GM19025 (cell line): Measurements from ENCODE around the gene SNX33.
"Not testable (repeated sequence)": the region's sequence is repeated elsewhere in the genome, so short reads cannot be mapped to it uniquely, and the experiment has no call there.

Experiments used
- ATAC-seq: cut with Tn5 transposase; IDR thresholded peaks from one replicate; pipeline ENCODE4 v1.9.1; 2021; ENCODE audit warnings: mild to moderate bottlenecking, low read depth, moderate library complexity; ENCODE audit not compliant: unreplicated experiment

The SNX33 gene, protein sequence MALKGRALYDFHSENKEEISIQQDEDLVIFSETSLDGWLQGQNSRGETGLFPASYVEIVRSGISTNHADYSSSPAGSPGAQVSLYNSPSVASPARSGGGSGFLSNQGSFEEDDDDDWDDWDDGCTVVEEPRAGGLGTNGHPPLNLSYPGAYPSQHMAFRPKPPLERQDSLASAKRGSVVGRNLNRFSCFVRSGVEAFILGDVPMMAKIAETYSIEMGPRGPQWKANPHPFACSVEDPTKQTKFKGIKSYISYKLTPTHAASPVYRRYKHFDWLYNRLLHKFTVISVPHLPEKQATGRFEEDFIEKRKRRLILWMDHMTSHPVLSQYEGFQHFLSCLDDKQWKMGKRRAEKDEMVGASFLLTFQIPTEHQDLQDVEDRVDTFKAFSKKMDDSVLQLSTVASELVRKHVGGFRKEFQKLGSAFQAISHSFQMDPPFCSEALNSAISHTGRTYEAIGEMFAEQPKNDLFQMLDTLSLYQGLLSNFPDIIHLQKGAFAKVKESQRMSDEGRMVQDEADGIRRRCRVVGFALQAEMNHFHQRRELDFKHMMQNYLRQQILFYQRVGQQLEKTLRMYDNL

DNA sequence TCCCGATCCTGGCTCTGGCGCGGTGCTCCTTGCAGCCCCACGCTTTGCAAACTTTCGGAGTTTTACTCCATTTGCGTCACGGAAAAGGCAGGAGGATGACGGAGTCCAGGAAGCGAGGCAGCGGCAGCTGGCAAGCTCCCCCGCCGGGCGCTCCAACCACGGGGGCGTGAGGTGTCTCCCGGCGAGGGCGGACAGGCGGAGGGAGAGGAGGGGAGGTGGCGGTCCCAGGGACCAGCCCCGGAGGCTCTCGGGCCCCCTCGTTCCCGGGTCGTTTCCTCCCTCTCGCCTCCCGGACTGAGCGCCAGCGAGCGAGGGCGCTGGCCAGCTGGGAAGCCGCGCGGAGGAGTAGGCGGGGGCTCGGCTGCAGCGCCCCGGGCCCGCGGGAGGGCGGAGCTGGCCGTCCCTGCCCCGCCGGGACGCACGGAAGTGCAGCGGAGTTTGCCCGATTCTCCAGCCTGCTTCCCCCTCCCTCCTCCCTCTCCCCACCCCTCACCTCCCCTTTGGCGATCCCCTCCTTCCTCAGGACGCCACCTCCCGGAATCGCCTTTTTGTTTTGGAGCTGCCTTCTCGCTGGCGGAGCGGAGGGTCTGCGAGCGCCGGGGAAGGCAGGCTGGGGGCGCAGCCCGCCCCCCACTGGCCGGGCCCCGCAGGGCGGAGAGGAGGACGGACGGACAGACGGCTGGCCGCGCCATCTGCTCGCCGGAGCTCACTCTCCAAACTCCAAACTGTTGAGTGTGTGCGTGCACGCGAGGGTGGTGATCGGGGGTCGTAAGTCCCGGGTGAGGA is at the start of gene SNX33:
SNX33 (plus strand) TSS at position 543 of the 786 bp plus-strand sequence. CDS start 1,191 bp downstream, outside the sequence.
- no peak for ATAC-seq

DNA sequence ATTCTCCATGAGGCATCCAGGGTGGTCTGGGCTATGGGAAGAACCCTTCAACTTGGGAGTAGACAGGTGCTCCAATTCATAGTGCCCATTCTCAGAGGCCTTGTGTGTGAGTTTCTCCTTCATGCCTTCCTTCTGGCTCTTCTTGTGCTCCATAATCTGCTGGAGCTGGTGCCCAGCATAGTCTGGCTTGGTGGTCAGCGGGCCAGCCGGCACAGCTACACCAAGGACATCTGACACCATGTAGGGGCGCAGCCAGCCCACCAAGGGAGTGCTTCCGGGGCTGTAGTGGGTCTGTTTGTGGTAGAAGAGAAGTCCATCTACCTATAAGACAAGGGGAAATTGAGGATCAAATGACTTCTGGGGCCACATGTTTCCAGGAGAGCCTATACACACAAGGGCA is 49.4 kb upstream of the SNX33 start:
- no peak for ATAC-seq

DNA sequence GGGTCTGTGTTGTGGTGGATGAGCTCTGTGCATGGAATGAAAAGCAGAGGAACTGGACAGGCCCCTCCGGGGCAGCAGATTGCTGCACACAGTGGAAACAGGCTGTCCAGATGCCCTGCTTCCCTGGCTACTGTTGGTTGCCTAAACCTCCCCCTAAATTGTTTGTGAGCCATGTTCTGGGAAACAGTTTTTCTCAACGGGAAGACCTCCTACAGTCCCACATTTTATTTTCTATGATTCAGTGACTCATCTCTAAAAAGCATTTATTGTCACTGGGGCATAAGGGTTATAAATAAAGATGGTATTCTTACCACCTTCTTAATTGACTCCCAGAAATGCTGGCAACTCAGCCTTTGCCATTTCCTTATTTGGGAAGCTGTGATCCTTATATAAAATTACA is 48.3 kb upstream of the SNX33 start:
- no peak for ATAC-seq

DNA sequence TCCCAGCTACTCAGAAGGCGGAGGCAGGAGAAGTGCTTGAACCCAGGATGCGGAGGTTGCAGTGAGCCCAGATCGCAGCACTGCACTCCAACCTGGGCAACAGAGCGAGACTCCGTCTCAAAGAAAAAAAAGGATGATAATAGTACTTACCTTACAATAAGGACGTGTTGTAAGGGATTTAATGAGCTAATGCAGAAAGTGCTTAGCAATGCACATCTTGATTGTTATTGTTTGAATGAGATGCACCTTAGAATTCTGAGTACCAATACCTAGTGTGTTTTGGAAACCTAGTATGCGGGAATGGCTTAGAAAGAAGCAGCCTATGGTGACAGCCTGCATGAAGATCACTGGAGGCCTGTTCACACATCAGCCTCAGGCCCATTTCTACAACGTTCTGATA is 41.7 kb upstream of the SNX33 start:
- no peak for ATAC-seq

DNA sequence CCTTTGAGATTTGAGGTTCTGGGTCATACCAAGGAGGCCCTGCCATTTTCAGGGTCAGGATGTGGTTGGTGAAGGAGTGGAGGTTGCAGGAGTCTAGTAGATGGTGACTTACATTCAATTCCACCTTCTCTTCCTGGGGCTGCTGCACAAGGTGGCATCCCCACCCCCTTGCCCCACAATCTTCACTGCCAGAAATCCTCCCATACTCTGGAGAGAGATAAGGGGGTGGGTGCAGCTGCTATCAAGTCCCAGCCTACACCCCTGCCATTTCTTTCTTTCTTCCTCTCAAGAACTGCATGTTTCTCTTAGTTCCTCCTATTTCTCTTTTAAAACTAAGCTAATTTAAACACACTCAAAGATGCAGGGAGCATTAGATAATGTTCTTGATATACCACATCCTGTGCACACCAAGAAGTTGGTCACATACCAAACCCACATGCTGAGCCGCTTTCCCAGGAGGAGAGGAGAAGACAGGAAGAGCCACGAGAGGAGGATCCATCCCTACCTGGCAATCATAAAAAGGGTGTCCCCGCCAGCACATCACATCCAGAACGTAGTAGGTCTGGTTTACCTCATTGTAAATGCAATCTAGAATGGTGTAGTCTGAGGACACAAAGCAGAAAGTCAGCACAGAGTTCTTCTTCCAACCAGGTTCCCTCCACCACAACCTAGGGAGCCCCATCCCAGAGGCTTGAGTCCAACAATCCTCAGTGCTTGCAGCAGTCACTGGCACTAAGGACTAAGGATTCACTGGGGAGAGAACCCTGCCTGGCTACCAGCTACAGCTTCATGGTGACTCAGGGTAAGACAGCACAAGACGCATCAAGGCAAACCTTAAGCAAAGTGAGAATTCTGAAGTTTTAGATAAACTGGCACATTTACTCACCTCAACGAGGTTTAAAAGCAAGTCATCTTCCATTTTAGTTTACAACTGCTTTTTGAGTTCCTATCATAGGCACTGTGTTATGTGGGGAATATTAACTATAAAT is 40.7 kb upstream of the SNX33 start:
- no peak for ATAC-seq

DNA sequence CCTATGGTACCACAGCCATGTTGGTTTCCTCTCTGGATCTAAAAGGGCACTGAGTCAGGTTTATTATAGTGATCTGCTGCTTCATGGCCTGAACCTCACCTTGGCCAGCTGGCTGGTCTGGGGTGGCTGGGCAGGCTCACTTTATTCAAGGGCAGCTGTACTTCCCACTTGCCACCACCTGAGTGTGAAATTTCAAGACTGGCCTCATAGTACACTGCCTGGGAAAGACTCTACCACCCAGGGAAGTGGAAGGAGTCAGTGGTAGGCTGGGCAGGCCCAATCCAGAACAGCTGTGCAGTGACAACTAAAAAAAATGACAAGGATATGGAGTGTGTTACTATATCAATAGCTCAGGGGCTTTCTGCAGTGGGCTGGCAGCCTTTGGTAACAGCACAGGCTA is 30.9 kb upstream of the SNX33 start:
- no peak for ATAC-seq

DNA sequence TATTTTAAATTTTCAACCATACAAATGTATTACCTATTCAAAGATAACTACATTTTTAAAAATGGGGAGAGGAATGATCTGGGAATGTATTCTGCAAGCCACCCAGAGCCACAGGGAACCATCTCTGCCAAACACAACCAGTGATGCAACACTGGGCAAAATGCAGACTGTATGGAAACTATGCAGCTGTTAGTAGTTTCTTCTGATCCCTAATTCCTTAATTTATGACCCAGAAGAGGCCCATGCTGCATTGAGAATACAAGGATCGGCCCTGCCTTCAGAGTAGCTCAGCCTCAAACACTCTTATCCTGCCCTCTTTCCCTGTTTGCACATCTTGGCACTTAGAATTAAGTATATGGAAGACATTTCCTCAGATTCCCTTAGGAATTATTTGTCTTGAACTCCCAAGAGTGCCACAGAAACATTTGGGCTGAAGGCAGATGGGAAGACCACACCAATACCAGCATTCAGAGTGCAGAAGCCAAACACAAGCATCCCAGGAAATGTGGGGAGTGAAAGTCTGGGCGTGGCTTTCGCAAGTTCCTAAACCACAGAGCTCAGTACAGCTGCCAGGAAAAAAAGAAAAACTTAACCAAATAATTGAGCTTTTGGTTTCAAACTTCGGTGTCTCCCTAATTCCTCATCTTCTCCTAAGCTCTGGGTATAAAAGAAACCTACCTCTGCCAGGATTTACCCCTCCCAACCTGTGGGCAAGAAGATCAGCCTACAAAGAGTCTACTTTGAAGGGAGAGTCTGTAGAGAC is 27.5 kb upstream of the SNX33 start:
- ATAC-seq, result no peak

DNA sequence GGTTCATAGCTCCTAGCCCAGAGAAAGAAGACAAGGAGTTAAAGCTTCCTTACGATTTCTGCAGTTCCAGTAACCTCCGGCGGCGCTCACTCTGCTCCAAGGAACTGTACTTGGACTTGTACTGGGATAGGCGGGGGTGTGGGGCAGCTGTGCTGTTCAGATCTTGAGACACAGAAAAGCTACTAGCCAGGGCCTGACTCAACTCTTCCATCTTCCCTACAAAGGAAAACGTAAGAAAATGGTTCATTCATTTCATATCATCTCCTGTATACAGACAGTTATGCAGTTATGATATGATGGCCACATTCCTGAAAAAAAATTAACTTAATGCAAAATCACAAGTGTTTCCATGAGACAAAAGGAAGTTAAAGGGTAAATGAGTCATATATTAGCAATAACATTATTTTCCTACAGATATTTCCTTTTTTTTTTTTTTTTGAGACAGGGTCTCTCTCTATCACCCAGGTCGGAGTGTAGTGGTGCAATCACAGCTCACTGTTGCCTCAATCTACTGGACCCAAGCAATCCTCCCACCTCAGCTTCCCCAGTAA is 26.8 kb upstream of the SNX33 start:
- no peak for ATAC-seq

DNA sequence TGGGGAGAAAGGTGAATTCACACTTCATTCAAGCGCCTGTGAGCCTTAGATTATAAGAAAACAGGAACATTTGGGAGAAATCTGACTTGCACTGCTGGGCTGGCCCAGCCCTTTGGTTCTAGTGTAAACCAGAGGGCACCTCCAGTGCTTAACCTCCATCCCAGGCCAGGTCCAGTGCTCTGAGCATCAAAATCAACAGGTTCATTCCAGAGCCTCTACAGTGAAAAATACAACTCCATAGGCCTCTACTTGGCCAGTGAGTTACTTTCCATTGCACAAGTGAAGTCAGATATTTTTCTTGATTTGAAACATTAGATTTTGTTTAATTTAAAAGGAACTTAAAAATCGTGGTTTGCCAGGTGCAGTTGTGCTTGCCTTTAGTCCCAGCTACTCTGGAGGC is 25.2 kb upstream of the SNX33 start:
- no peak for ATAC-seq

DNA sequence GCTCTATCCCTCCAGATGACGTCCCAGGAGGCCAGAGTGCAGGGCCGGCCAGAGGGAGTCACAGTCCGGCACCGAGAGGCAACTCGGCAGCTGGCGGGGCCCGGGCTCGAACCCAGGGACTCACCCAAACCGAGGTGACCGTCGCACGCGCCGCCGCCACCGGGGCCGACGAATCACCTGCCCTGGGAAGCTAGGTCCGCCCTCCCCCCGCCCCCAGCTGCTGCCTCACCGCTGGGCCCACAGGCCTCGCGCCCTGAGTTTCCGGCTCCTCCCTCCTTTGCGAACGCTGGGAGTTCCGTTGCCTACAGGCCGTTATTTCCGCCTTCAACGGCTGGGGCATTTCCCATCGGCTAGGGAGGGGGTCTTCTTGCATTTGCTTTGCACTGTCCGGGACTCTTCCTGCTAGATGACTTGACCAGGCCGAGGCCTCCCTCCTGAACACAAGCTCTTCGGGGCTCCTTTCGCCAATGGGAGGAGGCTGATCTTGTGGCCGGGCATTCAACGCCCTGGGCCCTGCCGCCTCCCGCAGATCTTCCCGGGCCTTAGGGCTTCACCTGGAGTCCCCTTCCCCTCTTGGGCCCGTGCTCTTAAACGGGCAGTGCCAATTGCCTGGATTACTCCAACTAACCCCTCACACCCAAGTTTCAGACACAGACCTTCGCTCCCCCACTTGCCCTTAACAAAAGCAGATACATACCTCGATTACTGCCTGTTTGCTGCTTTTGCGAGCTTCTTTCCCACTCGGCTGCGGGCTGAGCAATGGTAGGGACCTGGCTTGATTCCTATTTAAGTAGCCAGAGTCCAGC is 22.0 kb upstream of the SNX33 start, which contains the start of gene SNUPN:
SNUPN (minus strand) TSS at position 184 of the 806 bp plus-strand sequence. CDS start 4,674 bp downstream, outside the sequence.
- ATAC-seq, result peak; percentile 62

DNA sequence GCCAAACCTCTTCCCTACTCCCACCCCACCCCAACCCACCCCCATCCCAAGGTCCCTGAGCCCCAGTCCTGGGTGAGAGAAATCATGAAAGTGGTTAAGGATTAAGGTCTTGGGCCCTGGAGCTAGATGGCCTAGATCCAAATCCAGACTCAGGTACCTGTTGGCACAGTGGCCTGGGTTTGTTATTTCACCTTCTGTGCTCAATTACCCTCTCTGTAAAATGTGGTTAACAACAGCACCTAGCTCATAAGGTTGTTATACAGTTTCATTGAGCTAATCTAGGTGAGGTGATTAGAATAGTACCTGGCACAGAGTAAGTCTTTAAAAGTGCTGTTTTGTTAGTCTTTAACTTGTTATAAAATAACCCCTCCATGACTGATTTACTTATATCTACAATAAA is 15.8 kb upstream of the SNX33 start:
- ATAC-seq, result no peak

DNA sequence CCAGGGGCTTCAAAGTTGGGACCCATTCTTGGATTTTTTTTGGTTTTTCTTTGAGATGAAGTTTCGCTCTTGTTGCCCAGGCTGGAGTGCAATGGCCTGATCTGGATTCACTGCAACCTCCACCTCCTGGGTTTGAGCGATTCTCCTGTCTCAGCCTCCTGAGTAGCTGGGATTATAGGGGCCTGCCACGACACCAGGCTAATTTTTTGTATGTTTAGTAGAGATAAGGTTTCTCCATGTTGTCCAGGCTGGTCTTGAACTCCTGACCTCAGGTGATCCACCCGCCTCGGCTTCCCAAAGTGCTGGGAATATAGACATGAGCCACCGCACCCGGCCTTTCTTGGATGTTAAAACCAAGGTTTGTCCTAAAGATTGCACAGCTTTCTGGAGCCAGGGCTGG is 13.8 kb upstream of the SNX33 start:
- ATAC-seq, result not testable (repeated sequence)

DNA sequence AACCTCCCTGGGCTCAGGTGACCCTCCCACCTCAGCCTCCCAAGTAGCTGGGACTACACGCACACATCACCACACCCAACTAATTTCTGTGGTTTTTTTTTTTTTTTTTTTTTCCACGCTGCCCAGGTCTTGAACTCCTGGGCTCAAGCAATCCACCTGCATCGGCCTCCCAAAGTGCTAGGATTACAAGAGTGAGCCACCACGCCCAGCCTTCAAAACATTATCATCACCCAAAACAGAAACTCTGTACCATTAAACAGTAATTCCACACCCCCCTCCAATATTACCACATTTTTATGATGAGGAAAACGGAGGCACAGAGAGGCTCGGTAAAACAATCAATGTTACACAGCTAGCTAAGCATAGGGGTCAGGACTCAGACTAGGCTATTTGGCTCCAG is 11.7 kb upstream of the SNX33 start:
- ATAC-seq, result no peak

DNA sequence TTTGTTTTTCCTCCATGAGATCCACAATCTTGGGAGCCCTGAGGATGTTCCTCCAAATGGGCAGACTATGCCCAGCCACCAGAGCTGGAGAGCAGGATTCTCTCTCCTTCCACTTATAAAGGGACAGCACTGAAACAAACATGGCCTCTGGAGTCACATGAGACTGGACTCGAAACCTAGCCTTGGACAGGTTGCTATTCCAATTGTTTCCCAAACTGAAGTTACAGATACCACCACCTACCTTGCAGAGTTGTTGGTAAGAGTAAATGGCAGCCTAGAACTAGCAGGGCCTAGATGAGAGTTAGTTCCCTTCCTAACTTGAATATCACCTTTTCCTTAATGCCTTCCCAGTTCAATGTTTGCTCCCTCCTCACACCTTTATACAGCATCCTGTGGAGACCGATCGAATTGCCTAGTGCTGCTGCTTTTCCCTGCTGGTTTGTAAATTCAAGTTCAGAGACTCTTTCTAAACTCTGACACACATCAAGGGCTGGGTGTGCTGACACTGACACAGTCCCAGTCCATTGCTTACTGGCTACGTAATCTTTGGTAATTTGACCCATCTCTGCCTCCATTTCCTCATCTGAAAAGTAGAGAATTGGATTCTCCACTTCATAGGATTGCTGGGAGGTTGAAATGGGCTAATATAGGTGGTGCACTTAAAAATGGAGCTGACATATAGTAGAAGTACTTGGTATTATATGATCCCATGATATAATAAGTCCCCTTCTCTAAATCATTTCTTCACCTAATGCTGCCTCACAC is 10.3 kb upstream of the SNX33 start:
- ATAC-seq, result no peak

DNA sequence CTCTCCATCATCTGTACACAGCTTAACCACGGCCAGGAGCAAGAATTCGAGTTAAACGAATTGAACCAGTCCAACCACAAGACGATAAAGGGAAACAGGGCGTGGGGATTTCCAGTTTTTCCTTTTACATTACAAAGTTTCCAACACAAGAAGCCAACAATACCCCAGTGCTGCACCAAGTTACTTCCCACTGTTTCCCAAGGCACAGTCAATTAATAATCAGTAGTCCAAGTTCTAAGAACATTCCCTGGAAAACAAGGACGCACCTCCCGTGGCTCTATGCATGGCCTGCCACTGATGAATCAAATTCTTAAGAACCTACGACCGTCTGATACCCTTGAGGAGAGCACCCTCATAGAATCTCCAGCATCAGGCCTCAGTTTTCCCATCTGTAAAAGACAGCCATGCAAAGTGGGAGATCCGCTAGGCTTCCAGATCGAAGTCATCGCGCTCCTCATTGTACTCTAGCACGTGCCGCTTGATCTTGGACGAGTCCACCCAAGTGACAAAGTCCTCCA is 8.5 kb upstream of the SNX33 start:
- ATAC-seq, result no peak

DNA sequence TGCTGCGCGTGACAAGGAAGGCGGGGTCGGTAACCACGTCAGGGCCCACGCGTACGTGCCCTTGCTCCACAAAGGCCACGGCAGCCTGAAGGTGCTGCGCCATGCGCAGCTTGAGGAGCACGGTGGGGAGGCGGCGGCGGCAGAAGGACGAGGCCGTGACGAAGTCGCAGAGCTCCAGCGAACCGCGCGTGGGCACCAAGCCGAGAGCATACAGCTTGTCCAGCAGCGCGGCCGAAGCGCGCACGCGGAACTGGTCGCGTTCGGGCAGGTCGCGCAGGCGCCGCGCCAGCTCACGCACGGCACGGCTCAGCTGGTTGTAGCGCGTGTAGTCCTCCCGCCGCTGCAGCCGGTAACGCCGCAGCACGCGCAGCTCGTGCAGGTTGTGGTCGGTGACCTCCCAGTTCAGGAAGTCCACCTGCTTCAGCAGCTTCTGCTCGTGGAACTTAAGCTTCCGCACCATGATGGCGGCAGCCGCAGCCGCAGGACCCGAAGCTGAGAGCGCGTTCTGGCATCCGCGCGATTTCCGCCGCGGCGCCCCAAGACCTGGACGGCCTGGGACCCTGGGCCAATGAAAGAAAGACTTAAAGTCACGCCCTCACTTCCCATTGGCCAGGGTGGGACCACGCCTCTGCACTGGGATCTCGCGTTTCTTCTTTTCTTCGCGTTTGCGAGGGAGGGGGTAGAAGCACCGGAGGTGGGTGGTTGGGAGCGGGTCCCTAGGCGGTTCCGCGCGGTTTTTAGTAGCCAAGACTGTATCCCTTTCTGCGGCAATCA is 7.8 kb upstream of the SNX33 start, which contains the start of gene IMP3:
IMP3 (minus strand) TSS at position 516 of the 774 bp plus-strand sequence; CDS start at position 460, 56 bp downstream.
- ATAC-seq, result peak; percentile 91
